ENCODE results near the gene SEPTIN5.

DNA sequence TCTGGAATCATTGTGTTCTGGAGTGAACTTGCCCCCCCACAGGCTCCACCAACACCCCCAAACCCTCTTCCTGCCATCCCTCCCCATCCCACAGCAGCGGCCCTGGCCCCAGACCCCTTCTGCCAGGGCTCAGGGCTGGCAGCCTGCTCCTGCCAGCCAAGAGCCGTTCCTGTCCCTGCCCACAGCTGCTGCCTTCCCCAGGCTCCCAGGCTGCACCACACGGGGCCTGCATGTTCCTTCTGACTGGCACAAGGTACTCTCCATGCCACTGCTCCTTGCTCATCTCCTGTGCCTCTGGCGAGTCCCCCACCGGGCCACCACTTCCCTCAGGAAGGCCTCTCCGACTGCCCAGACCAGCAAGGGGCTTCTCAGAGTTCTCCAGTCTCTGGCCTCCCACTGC is 14.0 kb downstream of the SEPTIN5 start:
- TF ChIP-seq, protein P1, sequence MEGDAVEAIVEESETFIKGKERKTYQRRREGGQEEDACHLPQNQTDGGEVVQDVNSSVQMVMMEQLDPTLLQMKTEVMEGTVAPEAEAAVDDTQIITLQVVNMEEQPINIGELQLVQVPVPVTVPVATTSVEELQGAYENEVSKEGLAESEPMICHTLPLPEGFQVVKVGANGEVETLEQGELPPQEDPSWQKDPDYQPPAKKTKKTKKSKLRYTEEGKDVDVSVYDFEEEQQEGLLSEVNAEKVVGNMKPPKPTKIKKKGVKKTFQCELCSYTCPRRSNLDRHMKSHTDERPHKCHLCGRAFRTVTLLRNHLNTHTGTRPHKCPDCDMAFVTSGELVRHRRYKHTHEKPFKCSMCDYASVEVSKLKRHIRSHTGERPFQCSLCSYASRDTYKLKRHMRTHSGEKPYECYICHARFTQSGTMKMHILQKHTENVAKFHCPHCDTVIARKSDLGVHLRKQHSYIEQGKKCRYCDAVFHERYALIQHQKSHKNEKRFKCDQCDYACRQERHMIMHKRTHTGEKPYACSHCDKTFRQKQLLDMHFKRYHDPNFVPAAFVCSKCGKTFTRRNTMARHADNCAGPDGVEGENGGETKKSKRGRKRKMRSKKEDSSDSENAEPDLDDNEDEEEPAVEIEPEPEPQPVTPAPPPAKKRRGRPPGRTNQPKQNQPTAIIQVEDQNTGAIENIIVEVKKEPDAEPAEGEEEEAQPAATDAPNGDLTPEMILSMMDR (IDR thresholded peaks at IDR 0.05): no peak
- TF ChIP-seq POLR2A (IDR thresholded peaks at IDR 0.05): no peak
